Cardiac ventricle fibroblast (primary cell): ENCODE results near the gene ZNF728. TPM values are rescaled to one million over a fixed set of nuclear protein-coding genes. Genes with fewer than 3 reads are reported as not detected.

ENCODE experiments used
- total RNA-seq: library from RNA; depleted of rRNA; stranded (reverse); fragments of >200 nt; gene quantifications from 2 replicates; pipeline ENCODE4 v1.2.3, GENCODE V29; 2015

The ZNF728 gene
- 0.12 and 0.24 TPM in 2 replicates for total RNA-seq

GRCh38 chr19:23002690-23003422 is at the start of gene ZNF728:
Gene ZNF728, minus strand, starts transcription at chr19:23003176. Its CDS starts 146 bp downstream, at chr19:23003030.

Other genes with a start within 250 kb of the ZNF728 start
- not detected in 2 replicates for gene ZNF99, start 219.0 kb downstream of the ZNF728 start, total RNA-seq
- not detected in 2 replicates for gene ZNF723, start 170.9 kb downstream of the ZNF728 start, total RNA-seq
- 0.25 TPM in 1 of 2 replicates, not detected in the other for gene ZNF730, start 113.8 kb upstream of the ZNF728 start, total RNA-seq
- gene ZNF724, start 247.2 kb upstream of the ZNF728 start, total RNA-seq, result 1.6 and 1.9 TPM in 2 replicates